K562 (cell line): ENCODE data around the gene HNRNPF. TPM values are rescaled to one million over a fixed set of nuclear protein-coding genes. Genes with fewer than 3 reads are reported as not detected.

Experiments used
- IFI16 ChIP-seq: fragments of 250-450 bp; sonication (Bioruptor Pico); IDR thresholded peaks from 2 replicates; pipeline ENCODE4 v2.1.2; 2022; ENCODE audit warnings: mild to moderate bottlenecking, inconsistent platforms
- OTX1 ChIP-seq: fragments of 450-650 bp; formaldehyde crosslinking; IDR thresholded peaks from 2 replicates; pipeline ENCODE4 v1.4.0; 2022; ENCODE audit warnings: mild to moderate bottlenecking
- RBBP5 ChIP-seq: fragments of 200-600 bp; sonication (generic); IDR thresholded peaks from 2 replicates; pipeline ENCODE4 v1.6.1; 2012; ENCODE audit warnings: borderline replicate concordance, mild to moderate bottlenecking, low read length, control low read depth, inconsistent platforms; ENCODE audit not compliant: insufficient read depth, poor library complexity, severe bottlenecking
- STAT6 ChIP-seq: sonication (generic); formaldehyde crosslinking; IDR thresholded peaks from 2 replicates; pipeline ENCODE4 v1.8.1; 2023; ENCODE audit warnings: mild to moderate bottlenecking, missing genetic modification reagents
- TEAD4 ChIP-seq, 2 experiments: sonication (generic) in 1 of 2; formaldehyde crosslinking in 1 of 2; IDR thresholded peaks; 2 replicates each; pipeline versions ENCODE4 v1.6.1 to v1.8.0; 2012 to 2022; ENCODE audit warnings: borderline replicate concordance in 1 of 2, inconsistent platforms in 1 of 2, low read length in 1 of 2, mild to moderate bottlenecking in 1 of 2, missing genetic modification reagents in 1 of 2
- ZNF609 ChIP-seq: sonication (generic); formaldehyde crosslinking; IDR thresholded peaks from 2 replicates; pipeline ENCODE4 v1.8.1; 2023; ENCODE audit warnings: missing genetic modification reagents, mild to moderate bottlenecking, borderline replicate concordance
- polyA plus RNA-seq, 8 experiments: library from polyadenylated mRNA; depleted of rRNA in 4 of 8; stranded (reverse) in 5 of 8; unstranded in 3 of 8; fragments of >200 nt; fragmentation: Nextera tagmentation in 2 of 8; fragmentation: Illumina TruSeq in 1 of 8; extraction: Ambion mirVana in 2 of 8; extraction: Trizol in 1 of 8; gene quantifications; 2 replicates each; pipeline versions ENCODE4 v1.2.1 to v1.2.3, GENCODE V29; 2011 to 2014; ENCODE audit warnings: inconsistent platforms in 1 of 8, missing spikeins in 1 of 8
- total RNA-seq, 7 experiments: library from RNA; depleted of rRNA in 6 of 7; stranded (reverse); fragments of >200 nt in 6 of 7; fragmentation: Illumina TruSeq in 2 of 7; extraction: Trizol in 2 of 7; gene quantifications; 2 replicates each; pipeline versions ENCODE4 v1.2.1 to v1.2.3, GENCODE V29; 2011 to 2021; ENCODE audit warnings: low replicate concordance in 1 of 7

HNRNPF gene
- total and polyA plus RNA-seq, 9 of the 15 experiments (the other 6 are each of a cell fraction or from before 2014, with no cell fraction given), result 192 to 489 (median 416) TPM

DNA sequence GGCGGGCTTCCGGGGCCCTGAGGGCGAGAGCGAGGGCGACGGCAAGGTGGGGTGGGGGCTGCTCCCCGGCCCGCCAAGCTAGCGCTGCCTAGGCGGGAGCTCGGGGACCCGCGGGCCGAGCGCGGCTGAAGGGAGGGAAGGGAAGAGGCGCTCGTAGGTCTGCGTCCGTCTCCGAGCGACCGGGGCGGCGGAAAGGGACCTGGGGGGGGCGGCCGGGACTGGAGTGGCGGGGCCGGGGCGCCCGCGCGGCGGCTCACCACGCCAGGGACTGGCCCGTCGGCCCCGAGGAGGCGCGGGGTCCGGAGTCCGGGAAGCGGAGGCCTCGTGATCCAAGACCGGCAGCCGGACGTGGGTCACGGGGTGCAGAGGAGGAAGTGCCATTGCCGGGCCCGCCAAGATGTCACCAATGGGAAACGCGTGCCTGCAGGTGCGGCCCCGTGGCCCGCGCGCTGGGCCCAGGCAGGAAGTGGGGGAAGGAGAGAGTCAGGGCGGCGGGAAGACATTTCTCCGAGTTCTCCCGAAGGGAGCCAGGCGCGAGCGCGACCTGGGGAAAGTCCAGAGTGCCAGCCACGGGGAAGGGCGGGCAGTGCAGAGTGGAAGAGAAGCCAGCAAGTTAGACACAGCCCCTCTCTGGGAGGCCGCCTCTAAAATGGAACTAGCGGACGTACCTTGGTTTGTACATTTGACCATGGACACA is 11.9 kb downstream of the HNRNPF start (continued):
- TF ChIP-seq ZNF609 (CRISPR knock-in tag), result no peak; the same call in 1 of the 2 replicates
- TF ChIP-seq STAT6, result no peak
- TF ChIP-seq OTX1, result peak; percentile 88
- TF ChIP-seq IFI16 (CRISPR knock-in tag), result no peak
- peak; percentile 68; the same call in 1 of the 2 replicates for TF ChIP-seq TEAD4 (IDR thresholded peaks at IDR 0.05; ENCODE audit: low read length)
- TF ChIP-seq TEAD4 (CRISPR knock-in tag; IDR thresholded peaks at IDR 0.05; ENCODE audit: borderline replicate concordance), result peak; percentile 99
- TF ChIP-seq RBBP5, result peak; percentile 77
